AG04449 (cell line): ENCODE data around the gene BCAS4.

ENCODE experiments used
- CTCF ChIA-PET: fragments of 350-600 bp; formaldehyde crosslinking; extraction: SDS; loops from one replicate; lab custom pipeline; 2021; ENCODE audit warnings: antibody characterized with exemption; lab: Yijun Ruan, JAX
- POLR2A ChIA-PET: fragments of 400-600, 350-600 bp; formaldehyde crosslinking; extraction: SDS; loops from one replicate; lab custom pipeline; 2020; ENCODE audit warnings: antibody characterized with exemption, inconsistent platforms; lab: Yijun Ruan, JAX
- DNase-seq: peaks from one replicate; pipeline ENCODE4 v3.0.0-alpha.2; 2010; ENCODE audit warnings: low read depth, low spot score
- H3K4me3 ChIP-seq: 2 replicates; pipeline ENCODE4 v1.5.1; 2011; ENCODE audit warnings: low read depth, mild to moderate bottlenecking, control low read depth, low read length
- CTCF ChIP-seq: IDR thresholded peaks from one replicate; pipeline ENCODE4 v1.5.1; 2011; ENCODE audit warnings: mild to moderate bottlenecking, moderate library complexity, low read length, control low read depth, inconsistent platforms; ENCODE audit not compliant: insufficient read depth; ENCODE audit errors: missing control alignments

BCAS4 gene

GRCh38 chr20:50783903-50784302 is 11.0 kb upstream of the BCAS4 start:
- POLR2A ChIA-PET = no interaction called here
- CTCF ChIA-PET = interaction anchor here (0.7 to 11.0 kb wide), 4 partner anchors 7 to 1408 kb away, joined by 3 to 122 read pairs (median 4); partner anchors contain the start of gene BCAS4
- no peak overlapping the region for H3K4me3 ChIP-seq
- DNase-seq = no peak
- TF ChIP-seq CTCF = no peak

- no peak for TF ChIP-seq CTCF
- ChIA-PET POLR2A (no interaction called here), CTCF (interaction anchor here (0.7 to 11.0 kb wide), 5 partner anchors 7 to 1408 kb away, joined by 3 to 122 read pairs (median 3); partner anchors contain the start of gene BCAS4)
- no peak overlapping the region for H3K4me3 ChIP-seq
- no peak for DNase-seq
These were observed 10.4 kb upstream of the BCAS4 start for GRCh38 chr20:50784464-50784863.

GRCh38 chr20:50786703-50787102 is 8.2 kb upstream of the BCAS4 start:
- no peak for DNase-seq
- H3K4me3 ChIP-seq = no peak overlapping the region
- ChIA-PET CTCF (interaction anchor here (0.9 to 9.5 kb wide), 6 partner anchors 6 to 521 kb away, joined by 3 to 122 read pairs (median 6); no protein-coding TSS in a partner anchor), POLR2A (interaction anchor here (0.6 kb wide), 1 partner anchor 751 kb away, joined by 4 read pairs; no protein-coding TSS in a partner anchor)
- no peak for TF ChIP-seq CTCF

GRCh38 chr20:50787181-50787580 is 7.7 kb upstream of the BCAS4 start:
- no peak for DNase-seq
- ChIA-PET CTCF (interaction anchor here (0.9 to 9.5 kb wide), 8 partner anchors 6 to 600 kb away, joined by 3 to 122 read pairs (median 8); partner anchors contain the start of gene ADNP), POLR2A (interaction anchor here (0.6 kb wide), 1 partner anchor 750 kb away, joined by 4 read pairs; no protein-coding TSS in a partner anchor)
- no peak for TF ChIP-seq CTCF
- no peak overlapping the region for H3K4me3 ChIP-seq

GRCh38 chr20:50788045-50788991 is 6.5 kb upstream of the BCAS4 start:
- ChIA-PET POLR2A (interaction anchor here (0.9 kb wide), 1 partner anchor 143 kb away, joined by 3 read pairs; the partner anchor contains the start of gene ADNP), CTCF (interaction anchor here (0.6 to 9.5 kb wide), 29 partner anchors 7 to 601 kb away, joined by 3 to 122 read pairs (median 4); partner anchors contain the start of gene ADNP)
- DNase-seq = no peak
- TF ChIP-seq CTCF = peak; percentile 41
- H3K4me3 ChIP-seq = no peak overlapping the region
